H1 (cell line): Measurements from ENCODE around the gene FH. TPM values are rescaled to one million over a fixed set of nuclear protein-coding genes. Genes with fewer than 3 reads are reported as not detected.

Experiments
- BACH1 ChIP-seq: IDR thresholded peaks from 2 replicates; pipeline ENCODE4 v1.6.1; 2012; ENCODE audit warnings: low read length, improper control_type of control experiment
- CTCF ChIP-seq, 3 experiments: IDR thresholded peaks; 1 replicate in 2 of 3; 2 replicates in 1 of 3; pipeline versions ENCODE4 v1.5.1 to v1.6.1; 2011; ENCODE audit warnings: low read length in 3 of 3, mild to moderate bottlenecking in 3 of 3, inconsistent platforms in 2 of 3, low read depth in 1 of 3, moderate library complexity in 1 of 3; ENCODE audit not compliant: insufficient read depth in 1 of 3; ENCODE audit errors: control extremely low read depth in 1 of 3
- EZH2 ChIP-seq: fragments of 200-600 bp; sonication (generic); IDR thresholded peaks from 2 replicates; pipeline ENCODE4 v1.7.1; 2012; ENCODE audit warnings: low read depth, mild to moderate bottlenecking, moderate library complexity, low read length, inconsistent platforms; ENCODE audit not compliant: severe bottlenecking
- GTF2F1 ChIP-seq: IDR thresholded peaks from 2 replicates; pipeline ENCODE4 v1.6.1; 2012; ENCODE audit warnings: low read depth, low read length, improper control_type of control experiment, borderline replicate concordance
- JUN ChIP-seq: IDR thresholded peaks from 2 replicates; pipeline ENCODE4 v1.6.1; 2011; ENCODE audit warnings: low read depth, mild to moderate bottlenecking, improper control_type of control experiment, low read length
- RXRA ChIP-seq: IDR thresholded peaks from 2 replicates; pipeline ENCODE4 v1.6.1; 2011; ENCODE audit warnings: low read depth, mild to moderate bottlenecking, low read length, moderate library complexity; ENCODE audit not compliant: insufficient read depth
- USF2 ChIP-seq: IDR thresholded peaks from 2 replicates; pipeline ENCODE4 v1.6.1; 2011; ENCODE audit warnings: low read length, improper control_type of control experiment
- polyA plus RNA-seq, 7 experiments: library from polyadenylated mRNA; depleted of rRNA in 3 of 7; stranded (reverse) in 5 of 7; unstranded in 2 of 7; fragments of >200 nt in 5 of 7; fragments of 200-250 nt in 2 of 7; gene quantifications; 1 replicate in 5 of 7; 2 replicates in 1 of 7; 4 replicates in 1 of 7; pipeline versions ENCODE4 v1.2.1 to v1.2.3, GENCODE V29; 2011 to 2013; ENCODE audit warnings: missing spikeins in 2 of 7, mixed read lengths in 2 of 7
- total RNA-seq: library from RNA; stranded (reverse); fragmentation: NEBNext Ultra II Directional; extraction: Animal tissue kit (Norgen Biotek cat#: 25700); gene quantifications from 2 replicates; pipeline ENCODE4 v1.2.1, GENCODE V29; 2021

The FH gene
- total and polyA plus RNA-seq, 2 of the 8 experiments (the other 6 are each of a cell fraction or from before 2014, with no cell fraction given), result 45.0 to 81.9 TPM

- TF ChIP-seq CTCF (IDR thresholded peaks at IDR 0.05; ENCODE audit: control extremely low read depth in 1 of 3, insufficient read depth in 1 of 3, low read depth in 1 of 3, low read length in 3 of 3) (no peak), JUN (no peak), BACH1 (no peak), GTF2F1 (no peak), USF2 (no peak), RXRA (no peak), EZH2 (no peak)
These were observed 2.2 kb upstream of the FH start (continued) for GRCh38 chr1:241521718-241522117.
